Osteocyte (in vitro differentiated cells): ENCODE results near the gene ADPRM. TPM values are rescaled to one million over a fixed set of nuclear protein-coding genes. Genes with fewer than 3 reads are reported as not detected.
A peak's percentile ranks its signal among the peaks of the same experiment; 100 is the strongest.
"Not testable (repeated sequence)": the region's sequence is repeated elsewhere in the genome, so short reads cannot be mapped to it uniquely, and the experiment has no call there.

ENCODE experiments used
- DNase-seq: peaks from one replicate; pipeline ENCODE4 v3.0.0; 2021; ENCODE audit warnings: mixed read lengths; ENCODE audit not compliant: unreplicated experiment; ENCODE audit errors: extremely low spot score
- H3K27ac Mint-ChIP-seq: one replicate; pipeline ENCODE4 v1.8.0; 2021; ENCODE audit warnings: mild to moderate bottlenecking, mixed read lengths; ENCODE audit not compliant: unreplicated experiment
- H3K27me3 Mint-ChIP-seq: one replicate; pipeline ENCODE4 v1.8.0; 2021; ENCODE audit warnings: mixed read lengths; ENCODE audit not compliant: unreplicated experiment
- H3K36me3 Mint-ChIP-seq: one replicate; pipeline ENCODE4 v1.8.0; 2021; ENCODE audit warnings: mixed read lengths; ENCODE audit not compliant: unreplicated experiment
- H3K4me1 Mint-ChIP-seq: one replicate; pipeline ENCODE4 v1.8.0; 2021; ENCODE audit warnings: mixed read lengths; ENCODE audit not compliant: unreplicated experiment
- H3K4me3 Mint-ChIP-seq: one replicate; pipeline ENCODE4 v1.8.0; 2021; ENCODE audit warnings: mild to moderate bottlenecking, moderate library complexity, mixed read lengths; ENCODE audit not compliant: unreplicated experiment
- H3K9me3 Mint-ChIP-seq: one replicate; pipeline ENCODE4 v1.8.0; 2021; ENCODE audit warnings: mixed read lengths; ENCODE audit not compliant: unreplicated experiment
- CTCF ChIP-seq: fragments of 200-600 bp; sonication (generic); IDR thresholded peaks from 2 replicates; pipeline ENCODE4 v1.5.0; 2021; ENCODE audit warnings: antibody characterized with exemption, mild to moderate bottlenecking, moderate library complexity
- total RNA-seq: library from RNA; stranded (reverse); gene quantifications from 2 replicates; pipeline ENCODE4 v1.2.1, GENCODE V29; 2021

ADPRM gene
- total RNA-seq, 1 donor from 2014 or later = 13.1 TPM

- Mint-ChIP-seq H3K27ac (no peak overlapping the region), H3K27me3 (no peaks in the 10 kb centered on the region), H3K4me1 (peaks cover 12% of the 10 kb centered on the region), H3K4me3 (no peak overlapping the region), H3K36me3 (peaks cover 13% of the 10 kb centered on the region), H3K9me3 (no peaks in the 10 kb centered on the region)
- no peak for DNase-seq
- no peak for TF ChIP-seq CTCF
Observed at GRCh38 chr17:10673312-10673711, 24.1 kb upstream of the ADPRM start.

GRCh38 chr17:10674704-10675103, 22.7 kb upstream of the ADPRM start:
- Mint-ChIP-seq H3K27ac (no peak overlapping the region), H3K4me1 (peaks cover 4% of the 10 kb centered on the region), H3K36me3 (peaks cover 21% of the 10 kb centered on the region), H3K27me3 (no peaks in the 10 kb centered on the region), H3K9me3 (no peaks in the 10 kb centered on the region), H3K4me3 (no peak overlapping the region)
- no peak for TF ChIP-seq CTCF
- no peak for DNase-seq

GRCh38 chr17:10681866-10682446, 15.4 kb upstream of the ADPRM start:
- Mint-ChIP-seq H3K4me1 (peaks cover 21% of the 10 kb centered on the region), H3K36me3 (peaks cover 52% of the 10 kb centered on the region), H3K9me3 (no peaks in the 10 kb centered on the region), H3K4me3 (no peak overlapping the region), H3K27ac (peak overlapping the region; percentile 77), H3K27me3 (no peaks in the 10 kb centered on the region)
- no peak for TF ChIP-seq CTCF
- DNase-seq = no peak

GRCh38 chr17:10683853-10684252, 13.5 kb upstream of the ADPRM start:
- Mint-ChIP-seq H3K27ac (no peak overlapping the region), H3K27me3 (no peaks in the 10 kb centered on the region), H3K36me3 (peaks cover 46% of the 10 kb centered on the region), H3K4me3 (no peak overlapping the region), H3K9me3 (no peaks in the 10 kb centered on the region), H3K4me1 (peaks cover 21% of the 10 kb centered on the region)
- DNase-seq = no peak
- peak; percentile 51 for TF ChIP-seq CTCF

GRCh38 chr17:10687499-10687898, 9.9 kb upstream of the ADPRM start:
- peaks cover 8% of the 10 kb centered on the region for H3K4me1 Mint-ChIP-seq
- H3K4me3 Mint-ChIP-seq = no peak overlapping the region
- no peaks in the 10 kb centered on the region for H3K9me3 Mint-ChIP-seq
- no peak for DNase-seq
- H3K27ac Mint-ChIP-seq = no peak overlapping the region
- no peaks in the 10 kb centered on the region for H3K27me3 Mint-ChIP-seq
- H3K36me3 Mint-ChIP-seq = peaks cover 55% of the 10 kb centered on the region
- no peak for TF ChIP-seq CTCF

- DNase-seq, H3K9me3 Mint-ChIP-seq, H3K27me3 Mint-ChIP-seq: not testable (repeated sequence)
- Mint-ChIP-seq H3K36me3 (peaks cover 22% of the 10 kb centered on the region), H3K27ac (peak overlapping the region; percentile 76), H3K4me1 (peaks cover 24% of the 10 kb centered on the region), H3K4me3 (peak overlapping the region; percentile 92)
Observed at GRCh38 chr17:10695875-10696407, 1.5 kb upstream of the ADPRM start.
